HG03520 (cell line): ENCODE data around the gene KBTBD12.

Source experiments
- ATAC-seq: cut with Tn5 transposase; IDR thresholded peaks from one replicate; pipeline ENCODE4 v1.9.1; 2021; ENCODE audit warnings: mild to moderate bottlenecking, moderate library complexity; ENCODE audit not compliant: unreplicated experiment

KBTBD12 gene

GRCh38 chr3:127984241-127984975 lies 69.4 kb downstream of the KBTBD12 start:
- no peak for ATAC-seq

GRCh38 chr3:127985216-127985615 lies 70.2 kb downstream of the KBTBD12 start:
- ATAC-seq, result no peak

GRCh38 chr3:127985655-127986225 lies 70.7 kb downstream of the KBTBD12 start:
- ATAC-seq, result no peak

- ATAC-seq, result no peak
Observed at GRCh38 chr3:127986803-127987202, 71.8 kb downstream of the KBTBD12 start.

GRCh38 chr3:127987309-127987995 lies 72.4 kb downstream of the KBTBD12 start:
- no peak for ATAC-seq

GRCh38 chr3:127988770-127989557 lies 73.9 kb downstream of the KBTBD12 start:
- ATAC-seq, result no peak

GRCh38 chr3:127990051-127990450 lies 75.0 kb downstream of the KBTBD12 start:
- no peak for ATAC-seq

GRCh38 chr3:127990461-127990860 lies 75.4 kb downstream of the KBTBD12 start:
- no peak for ATAC-seq

- no peak for ATAC-seq
Observed at GRCh38 chr3:127991251-127991650, 76.2 kb downstream of the KBTBD12 start.

- ATAC-seq, result no peak
Observed at GRCh38 chr3:127991681-127992080, 76.6 kb downstream of the KBTBD12 start.

GRCh38 chr3:127992127-127992526 lies 77.1 kb downstream of the KBTBD12 start:
- ATAC-seq, result no peak

- ATAC-seq, result no peak
Observed at GRCh38 chr3:127994011-127994410, 79.0 kb downstream of the KBTBD12 start.

GRCh38 chr3:127997016-127997415 lies 82.0 kb downstream of the KBTBD12 start:
- ATAC-seq, result no peak

- no peak for ATAC-seq
Observed at GRCh38 chr3:127997961-127998360, 82.9 kb downstream of the KBTBD12 start.

- ATAC-seq, result no peak
Observed at GRCh38 chr3:127998596-127998995, 83.6 kb downstream of the KBTBD12 start.

- no peak for ATAC-seq
Observed at GRCh38 chr3:127999509-128000106, 84.6 kb downstream of the KBTBD12 start.

- no peak for ATAC-seq
Observed at GRCh38 chr3:128001576-128001975, 86.5 kb downstream of the KBTBD12 start.

GRCh38 chr3:128004661-128005060 lies 89.6 kb downstream of the KBTBD12 start:
- no peak for ATAC-seq

- ATAC-seq, result no peak
Observed at GRCh38 chr3:128006061-128007032, 91.3 kb downstream of the KBTBD12 start.

- no peak for ATAC-seq
Observed at GRCh38 chr3:128007033-128007424, 92.0 kb downstream of the KBTBD12 start.
